ENCODE results near the gene LYZL1.

- TF ChIP-seq CTCF (IDR thresholded peaks at IDR 0.05; ENCODE audit: low read depth, low read length) (no peak), POLR2A (IDR thresholded peaks at IDR 0.05; ENCODE audit: extremely low read depth, insufficient read length) (no peak)
Observed at GRCh38 chr10:29276251-29276850, 12.5 kb upstream of the LYZL1 start.

All from NB4 (cell line).